Endothelial cell (in vitro differentiated cells): ENCODE results near the gene INO80. TPM values are rescaled to one million over a fixed set of nuclear protein-coding genes. Genes with fewer than 3 reads are reported as not detected.
"Not testable (repeated sequence)": the region's sequence is repeated elsewhere in the genome, so short reads cannot be mapped to it uniquely, and the experiment has no call there.

ENCODE experiments used
- DNase-seq: peaks from one replicate; pipeline ENCODE4 v3.0.0; 2021; ENCODE audit warnings: low spot score
- H3K27ac Mint-ChIP-seq: one replicate; pipeline ENCODE4 v1.8.0; 2021; ENCODE audit warnings: mixed read lengths, inconsistent platforms; ENCODE audit not compliant: unreplicated experiment
- H3K27me3 Mint-ChIP-seq: one replicate; pipeline ENCODE4 v1.8.0; 2021; ENCODE audit warnings: mild to moderate bottlenecking, moderate library complexity, mixed read lengths, inconsistent platforms; ENCODE audit not compliant: unreplicated experiment
- H3K36me3 Mint-ChIP-seq: one replicate; pipeline ENCODE4 v1.8.0; 2021; ENCODE audit warnings: mild to moderate bottlenecking, low read depth, mixed read lengths, inconsistent platforms; ENCODE audit not compliant: unreplicated experiment
- H3K4me1 Mint-ChIP-seq: one replicate; pipeline ENCODE4 v1.8.0; 2021; ENCODE audit warnings: mild to moderate bottlenecking, mixed read lengths, inconsistent platforms; ENCODE audit not compliant: unreplicated experiment
- H3K4me3 Mint-ChIP-seq: one replicate; pipeline ENCODE4 v1.8.0; 2021; ENCODE audit warnings: mild to moderate bottlenecking, mixed read lengths, inconsistent platforms; ENCODE audit not compliant: unreplicated experiment
- H3K9me3 Mint-ChIP-seq: one replicate; pipeline ENCODE4 v1.8.0; 2021; ENCODE audit warnings: mixed read lengths, inconsistent platforms; ENCODE audit not compliant: unreplicated experiment
- total RNA-seq: library from RNA; stranded (reverse); fragmentation: NEBNext Ultra II Directional; extraction: Animal tissue kit (Norgen Biotek cat#: 25700); gene quantifications from one replicate; pipeline ENCODE4 v1.2.1, GENCODE V29; 2021; ENCODE audit not compliant: unreplicated experiment
- TF ChIP-seq, protein P1 (sequence below): fragments of 200-600 bp; sonication (generic); IDR thresholded peaks from one replicate; pipeline ENCODE4 v1.5.0; 2021; ENCODE audit warnings: antibody characterized with exemption; ENCODE audit not compliant: unreplicated experiment

Gene INO80
- total RNA-seq, 1 donor from 2014 or later = 26.6 TPM

DNA sequence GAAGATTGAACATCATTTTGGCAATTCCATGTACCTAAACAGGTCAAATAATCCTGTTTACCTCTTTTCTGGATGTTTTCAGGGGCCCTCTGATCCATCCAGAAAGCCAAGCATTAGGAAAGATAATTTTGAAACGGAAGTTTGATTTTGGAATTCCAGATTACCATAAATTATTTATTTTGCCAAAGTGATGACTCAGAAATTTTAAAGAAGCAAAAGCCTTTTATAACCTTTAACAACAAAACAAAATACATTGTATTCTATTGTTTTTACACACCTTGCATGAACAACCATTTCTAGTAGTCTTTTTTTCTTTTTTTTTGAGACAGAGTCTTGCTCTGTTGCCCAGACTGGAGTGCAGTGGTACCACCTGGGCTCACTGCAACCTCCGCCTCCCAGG is 32.0 kb upstream of the INO80 start:
- no peak overlapping the region for H3K27ac Mint-ChIP-seq
- TF ChIP-seq, protein P1, sequence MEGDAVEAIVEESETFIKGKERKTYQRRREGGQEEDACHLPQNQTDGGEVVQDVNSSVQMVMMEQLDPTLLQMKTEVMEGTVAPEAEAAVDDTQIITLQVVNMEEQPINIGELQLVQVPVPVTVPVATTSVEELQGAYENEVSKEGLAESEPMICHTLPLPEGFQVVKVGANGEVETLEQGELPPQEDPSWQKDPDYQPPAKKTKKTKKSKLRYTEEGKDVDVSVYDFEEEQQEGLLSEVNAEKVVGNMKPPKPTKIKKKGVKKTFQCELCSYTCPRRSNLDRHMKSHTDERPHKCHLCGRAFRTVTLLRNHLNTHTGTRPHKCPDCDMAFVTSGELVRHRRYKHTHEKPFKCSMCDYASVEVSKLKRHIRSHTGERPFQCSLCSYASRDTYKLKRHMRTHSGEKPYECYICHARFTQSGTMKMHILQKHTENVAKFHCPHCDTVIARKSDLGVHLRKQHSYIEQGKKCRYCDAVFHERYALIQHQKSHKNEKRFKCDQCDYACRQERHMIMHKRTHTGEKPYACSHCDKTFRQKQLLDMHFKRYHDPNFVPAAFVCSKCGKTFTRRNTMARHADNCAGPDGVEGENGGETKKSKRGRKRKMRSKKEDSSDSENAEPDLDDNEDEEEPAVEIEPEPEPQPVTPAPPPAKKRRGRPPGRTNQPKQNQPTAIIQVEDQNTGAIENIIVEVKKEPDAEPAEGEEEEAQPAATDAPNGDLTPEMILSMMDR = no peak
- H3K27me3 Mint-ChIP-seq = no peaks in the 10 kb centered on the region
- H3K9me3 Mint-ChIP-seq = no peaks in the 10 kb centered on the region
- DNase-seq = no peak
- H3K36me3 Mint-ChIP-seq = no peaks in the 10 kb centered on the region
- no peak overlapping the region for H3K4me3 Mint-ChIP-seq
- H3K4me1 Mint-ChIP-seq = no peaks in the 10 kb centered on the region

DNA sequence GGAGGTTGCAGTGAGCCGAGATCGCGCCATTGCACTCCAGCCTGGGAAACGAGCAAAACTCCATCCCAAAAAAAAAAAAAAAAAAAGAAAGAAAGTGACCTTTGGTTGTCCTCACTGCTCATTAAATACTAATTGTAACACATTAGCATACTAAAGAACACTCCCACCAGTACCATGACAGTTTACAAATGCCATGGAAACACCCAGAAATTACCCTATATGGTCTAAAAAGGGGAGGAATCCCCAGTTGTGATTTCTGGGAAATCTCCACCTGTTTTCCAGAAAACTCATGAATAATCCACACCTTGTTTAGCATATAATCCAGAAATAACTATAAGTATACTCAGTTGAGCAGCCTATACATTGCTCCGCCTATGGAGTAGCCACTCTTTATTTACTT is 23.5 kb upstream of the INO80 start:
- H3K4me3 Mint-ChIP-seq = no peak overlapping the region
- no peaks in the 10 kb centered on the region for H3K36me3 Mint-ChIP-seq
- no peaks in the 10 kb centered on the region for H3K27me3 Mint-ChIP-seq
- H3K4me1 Mint-ChIP-seq = no peaks in the 10 kb centered on the region
- TF ChIP-seq, protein P1 = no peak
- no peak overlapping the region for H3K27ac Mint-ChIP-seq
- H3K9me3 Mint-ChIP-seq = no peaks in the 10 kb centered on the region
- no peak for DNase-seq

DNA sequence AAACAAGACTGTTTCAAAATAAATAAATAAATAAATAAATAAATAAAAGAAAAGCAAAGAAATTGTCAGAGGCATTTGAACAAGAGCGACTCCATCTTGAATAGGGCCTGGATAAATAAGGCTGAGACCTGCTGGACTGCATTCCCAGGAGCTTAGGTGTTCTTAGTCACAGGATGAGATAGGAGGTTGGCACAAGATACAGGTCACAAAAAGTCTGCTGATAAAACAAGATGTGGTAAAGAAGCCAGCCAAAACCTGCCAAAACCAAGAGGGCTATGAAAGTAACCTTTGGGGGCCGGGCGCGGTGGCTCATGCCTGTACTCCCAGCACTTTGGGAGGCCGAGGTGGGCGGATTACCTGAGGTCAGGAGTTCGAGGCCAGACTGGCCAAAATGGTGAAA is 23.0 kb upstream of the INO80 start:
- not testable (repeated sequence) for H3K36me3 Mint-ChIP-seq, H3K9me3 Mint-ChIP-seq, H3K4me3 Mint-ChIP-seq, H3K27ac Mint-ChIP-seq, DNase-seq, H3K27me3 Mint-ChIP-seq, H3K4me1 Mint-ChIP-seq

DNA sequence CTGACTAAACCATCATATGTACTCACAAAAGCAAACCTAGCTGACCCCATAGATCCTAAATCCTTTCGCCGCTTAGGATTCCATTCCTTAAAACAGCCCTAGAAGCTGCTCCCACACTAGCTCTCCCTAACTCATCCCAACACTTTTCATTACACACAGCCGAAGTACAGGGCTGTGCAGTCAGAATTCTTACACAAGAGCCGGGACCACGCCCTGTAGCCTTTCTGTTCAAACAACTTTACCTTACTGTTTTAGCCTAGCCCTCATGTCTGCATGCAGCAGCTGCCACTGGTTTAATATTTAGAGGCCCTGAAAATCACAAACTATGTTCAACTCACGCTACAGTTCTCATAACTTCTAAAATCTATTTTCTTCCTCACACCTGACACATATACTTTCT is 19.5 kb upstream of the INO80 start:
- DNase-seq, H3K4me3 Mint-ChIP-seq, H3K36me3 Mint-ChIP-seq, H3K4me1 Mint-ChIP-seq, H3K9me3 Mint-ChIP-seq, H3K27ac Mint-ChIP-seq, H3K27me3 Mint-ChIP-seq: not testable (repeated sequence)

DNA sequence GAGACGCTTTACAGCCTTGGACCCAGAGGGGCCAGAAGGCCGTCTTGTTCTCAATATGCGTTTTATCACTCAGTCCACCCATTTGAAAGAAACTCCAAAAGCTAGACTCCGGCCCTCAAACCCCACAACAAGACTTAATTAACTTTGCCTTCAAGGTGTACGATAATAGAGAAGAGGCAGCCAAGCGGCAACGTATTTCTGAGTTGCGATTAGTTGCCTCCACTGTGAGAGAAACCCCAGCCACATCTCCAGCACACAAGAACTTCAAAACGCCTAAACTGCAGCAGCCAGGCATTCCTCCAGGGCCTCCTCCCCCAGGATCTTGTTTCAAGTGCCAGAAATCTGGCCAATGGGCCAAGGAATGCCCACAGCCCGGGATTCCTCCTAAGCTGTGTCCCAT is 17.4 kb upstream of the INO80 start:
- Mint-ChIP-seq H3K27me3 (peaks cover 1% of the 10 kb centered on the region), H3K36me3 (no peaks in the 10 kb centered on the region)

DNA sequence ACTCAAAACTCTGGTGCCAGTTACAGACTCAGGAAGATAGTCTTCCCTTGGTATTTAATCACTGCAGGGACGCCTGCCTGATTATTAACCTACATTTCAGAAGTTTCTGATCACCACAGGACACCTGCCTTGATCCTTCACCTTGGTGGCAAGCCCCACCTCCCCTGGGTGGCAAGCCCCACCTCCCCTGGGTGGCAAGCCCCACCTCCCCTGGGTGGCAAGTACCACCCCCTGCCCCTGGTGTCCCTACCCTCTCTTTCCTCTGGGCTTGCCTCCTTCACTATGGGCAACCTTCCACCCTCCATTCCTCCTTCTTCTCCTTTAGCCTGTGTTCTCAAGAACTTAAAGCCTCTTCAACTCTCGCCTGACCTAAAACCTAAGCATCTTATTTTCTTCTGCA is 16.0 kb upstream of the INO80 start:
- not testable (repeated sequence) for H3K9me3 Mint-ChIP-seq, DNase-seq, H3K4me1 Mint-ChIP-seq, H3K27me3 Mint-ChIP-seq, H3K36me3 Mint-ChIP-seq, H3K27ac Mint-ChIP-seq, H3K4me3 Mint-ChIP-seq

More for the DNA sequence above, 17.4 kb upstream of the INO80 start:
- TF ChIP-seq, protein P1 = no peak
- Mint-ChIP-seq H3K4me3 (no peak overlapping the region), H3K9me3 (no peaks in the 10 kb centered on the region), H3K4me1 (no peaks in the 10 kb centered on the region), H3K27ac (no peak overlapping the region)
- DNase-seq = no peak
